K562 (cell line): ENCODE measurements around the gene LRRC49. TPM values are rescaled to one million over a fixed set of nuclear protein-coding genes. Genes with fewer than 3 reads are reported as not detected.
"Not testable (repeated sequence)": the region's sequence is repeated elsewhere in the genome, so short reads cannot be mapped to it uniquely, and the experiment has no call there.

Experiments
- ATAC-seq: fragments of 200-7000 bp; cut with Tn5 transposase; 3 replicates; pipeline ENCODE4 v1.9.1; 2020; ENCODE audit warnings: moderate library complexity
- BruUV-seq: library from RNA; stranded (reverse); fragments of 400-500 nt; replicated peaks from 2 replicates; lab custom pipeline; 2021; lab: Mats Ljungman, UMichigan
- CTCF ChIA-PET: fragments of 300-600 bp; formaldehyde crosslinking; extraction: SDS; loops from one replicate; lab custom pipeline; 2021; ENCODE audit warnings: low intra/inter-chr PET ratio; lab: Yijun Ruan, JAX
- POLR2A ChIA-PET: fragments of 300-600, 350-650 bp; sonication (Branson Sonifier 250); formaldehyde crosslinking; extraction: SDS; loops from one replicate; lab custom pipeline; 2021; ENCODE audit warnings: antibody characterized with exemption, inconsistent platforms; lab: Yijun Ruan, JAX
- DNase-seq, 4 experiments: peaks; one replicate each; pipeline versions ENCODE4 v3.0.0 to v3.0.0-alpha.2; 2011 to 2018; ENCODE audit warnings: low spot score in 3 of 4, mixed read lengths in 3 of 4; ENCODE audit errors: extremely low read depth in 1 of 4
- FAIRE-seq: peaks from 2 replicates; lab custom pipeline; 2011; peaks lifted over from hg19 to GRCh38; lab: Jason Lieb, UNC
- H2AFZ ChIP-seq: 2 replicates; pipeline ENCODE4 v1.6.0; 2011; ENCODE audit warnings: low read depth, low read length, control low read depth, inconsistent platforms
- H3K27ac ChIP-seq: fragments of 200-600 bp; 3 replicates; pipeline ENCODE4 v1.8.0; 2011; ENCODE audit warnings: low read depth, mild to moderate bottlenecking, control low read depth, inconsistent platforms, low read length, moderate library complexity, mixed read lengths; ENCODE audit errors: extremely low read depth
- H3K27me3 ChIP-seq, 2 experiments: fragments of 300-600 bp in 1 of 2; 2 replicates in 1 of 2; 3 replicates in 1 of 2; pipeline versions ENCODE4 v1.6.0 to v1.8.0; 2011; ENCODE audit warnings: inconsistent platforms in 2 of 2, low read length in 2 of 2, mild to moderate bottlenecking in 1 of 2, mixed read lengths in 1 of 2, moderate library complexity in 1 of 2; ENCODE audit not compliant: control insufficient read depth in 2 of 2, insufficient read depth in 2 of 2
- H3K36me3 ChIP-seq: fragments of 300-600 bp; 3 replicates; pipeline ENCODE4 v1.8.0; 2011; ENCODE audit warnings: mild to moderate bottlenecking, low read length, inconsistent platforms; ENCODE audit not compliant: control insufficient read depth, insufficient read depth
- H3K4me1 ChIP-seq, 2 experiments: fragments of 200-600 bp in 1 of 2; replicated peaks in 1 of 2; 2 replicates in 1 of 2; 3 replicates in 1 of 2; pipeline versions ENCODE4 v1.5.1 to v1.8.0; 2011; ENCODE audit warnings: inconsistent platforms in 2 of 2, low read length in 2 of 2, mild to moderate bottlenecking in 1 of 2, mixed read lengths in 1 of 2, moderate library complexity in 1 of 2; ENCODE audit not compliant: control insufficient read depth in 2 of 2, insufficient read depth in 2 of 2
- H3K4me2 ChIP-seq: 2 replicates; pipeline ENCODE4 v1.6.1; 2011; ENCODE audit warnings: low read length, control low read depth, inconsistent platforms, mixed read lengths; ENCODE audit not compliant: insufficient read depth
- H3K4me3 ChIP-seq: fragments of 200-600 bp; sonication (generic), shearing (Covaris generic); 2 replicates; pipeline ENCODE4 v1.5.1; 2016; ENCODE audit warnings: control low read depth, inconsistent platforms
- H3K79me2 ChIP-seq: fragments of 200-600 bp; 3 replicates; pipeline ENCODE4 v1.8.0; 2011; ENCODE audit warnings: low read length, inconsistent platforms; ENCODE audit not compliant: control insufficient read depth, insufficient read depth
- H3K9ac ChIP-seq, 2 experiments: 2 replicates each; pipeline versions ENCODE4 v1.6.0 to v1.6.1; 2011; ENCODE audit warnings: low read depth in 2 of 2, low read length in 2 of 2, control low read depth in 1 of 2, inconsistent platforms in 1 of 2, mild to moderate bottlenecking in 1 of 2, mixed read lengths in 1 of 2; ENCODE audit not compliant: insufficient read depth in 1 of 2
- H3K9me1 ChIP-seq: one replicate; pipeline ENCODE4 v1.6.0; 2011; ENCODE audit warnings: inconsistent platforms, mild to moderate bottlenecking, low read length, moderate library complexity; ENCODE audit not compliant: control insufficient read depth, insufficient read depth
- H3K9me3 ChIP-seq: replicated peaks from 2 replicates; pipeline ENCODE4 v1.5.1; 2011; ENCODE audit warnings: low read depth, low read length, inconsistent platforms; ENCODE audit not compliant: control insufficient read depth, insufficient read depth
- H4K20me1 ChIP-seq: replicated peaks from 2 replicates; pipeline ENCODE4 v1.6.1; 2011; ENCODE audit warnings: low read length, inconsistent platforms, mixed read lengths; ENCODE audit not compliant: control insufficient read depth, insufficient read depth
- ATF3 ChIP-seq, 2 experiments: fragments of 450-650 bp in 1 of 2; sonication (generic) in 1 of 2; formaldehyde crosslinking in 1 of 2; IDR thresholded peaks in 1 of 2; conservative IDR thresholded peaks in 1 of 2; 2 replicates each; pipeline versions ENCODE4 v1.6.1 to v1.8.1; 2016 to 2023; ENCODE audit warnings: mild to moderate bottlenecking in 2 of 2, moderate library complexity in 2 of 2, inconsistent platforms in 1 of 2, missing genetic modification reagents in 1 of 2
- BRCA1 ChIP-seq, 2 experiments: fragments of 450-650 bp in 1 of 2; sonication (generic) in 1 of 2; formaldehyde crosslinking in 1 of 2; IDR thresholded peaks; 2 replicates each; pipeline versions ENCODE4 v1.5.0 to v1.6.1; 2017 to 2020; ENCODE audit warnings: mild to moderate bottlenecking in 1 of 2, missing genetic modification reagents in 1 of 2
- WGBS: fragments of 100-300 bp; shearing (Covaris generic); methylation state at CpG from one replicate; pipeline ENCODE4 v1.1.6; 2016; ENCODE audit warnings: low coverage, mixed read lengths; ENCODE audit not compliant: insufficient coverage; ENCODE audit errors: missing lambda C conversion rate; 5-methylcytosine and 5-hydroxymethylcytosine counted together
- in situ Hi-C: fragments of 300-500 bp; cut with MboI; formaldehyde crosslinking; loops from 4 replicates; pipeline ENCODE4 v1.15.0; 2018; ENCODE audit warnings: inconsistent platforms, mixed read lengths
- intact Hi-C: fragments of 100-400 bp; cut with micrococcal nuclease; formaldehyde crosslinking; loops from 2 replicates; pipeline ENCODE4 v1.14.2; 2022
- polyA plus RNA-seq, 8 experiments: library from polyadenylated mRNA; depleted of rRNA in 4 of 8; stranded (reverse) in 5 of 8; unstranded in 3 of 8; fragments of >200 nt; fragmentation: Nextera tagmentation in 2 of 8; fragmentation: Illumina TruSeq in 1 of 8; extraction: Ambion mirVana in 2 of 8; extraction: Trizol in 1 of 8; gene quantifications; 2 replicates each; pipeline versions ENCODE4 v1.2.1 to v1.2.3, GENCODE V29; 2011 to 2014; ENCODE audit warnings: inconsistent platforms in 1 of 8, missing spikeins in 1 of 8
- total RNA-seq, 7 experiments: library from RNA; depleted of rRNA in 6 of 7; stranded (reverse); fragments of >200 nt in 6 of 7; fragmentation: Illumina TruSeq in 2 of 7; extraction: Trizol in 2 of 7; gene quantifications; 2 replicates each; pipeline versions ENCODE4 v1.2.1 to v1.2.3, GENCODE V29; 2011 to 2021; ENCODE audit warnings: low replicate concordance in 1 of 7

LRRC49 gene
- total and polyA plus RNA-seq, 9 of the 15 experiments (the other 6 are each of a cell fraction or from before 2014, with no cell fraction given) = 0.32 TPM; not detected in 8

GRCh38 chr15:70870051-70870450, 22.6 kb upstream of the LRRC49 start:
- no peak overlapping the region for H2AFZ ChIP-seq
- no peak for FAIRE-seq
- H3K9me3 ChIP-seq = no peaks in the 10 kb centered on the region
- no peaks in the 10 kb centered on the region for H3K79me2 ChIP-seq
- H3K9me1 ChIP-seq = no peaks in the 10 kb centered on the region
- ATAC-seq = no peak
- H3K4me3 ChIP-seq = no peak overlapping the region
- DNase-seq = no peak
- H3K4me2 ChIP-seq = no peak overlapping the region
- no peak overlapping the region for H3K27ac ChIP-seq
- H3K4me1 ChIP-seq = no peaks in the 10 kb centered on the region
- no peaks in the 10 kb centered on the region for H4K20me1 ChIP-seq
- no peak overlapping the region for H3K9ac ChIP-seq
- TF ChIP-seq BRCA1 (IDR thresholded peaks at IDR 0.05) (no peak), BRCA1 (CRISPR knock-in tag; IDR thresholded peaks at IDR 0.05) (no peak), ATF3 (IDR thresholded peaks at IDR 0.05) (0 out of 2 replicates have a peak, but pooled peaks have one; percentile 16), ATF3 (CRISPR knock-in tag; conservative IDR thresholded peaks at IDR 0.05) (no peak)
- no peaks in the 10 kb centered on the region for H3K36me3 ChIP-seq
- POLR2A ChIA-PET = no interaction called here
- H3K27me3 ChIP-seq = no peaks in the 10 kb centered on the region
- intact Hi-C loops = no loop called here
- in situ Hi-C loops = no loop called here
- CTCF ChIA-PET = no interaction called here
- BruUV-seq = no TSS peak

GRCh38 chr15:70871490-70871889, 21.1 kb upstream of the LRRC49 start:
- H3K36me3 ChIP-seq, H3K4me1 ChIP-seq, H4K20me1 ChIP-seq, ATAC-seq, BruUV-seq, FAIRE-seq, H3K9me1 ChIP-seq, CTCF ChIA-PET, H3K4me2 ChIP-seq, H3K27me3 ChIP-seq, H3K79me2 ChIP-seq, in situ Hi-C loops, H3K27ac ChIP-seq, intact Hi-C loops, POLR2A ChIA-PET, H3K9me3 ChIP-seq, DNase-seq, H2AFZ ChIP-seq, H3K9ac ChIP-seq, H3K4me3 ChIP-seq: not testable (repeated sequence)
- WGBS = 3% methylated on average over 27 of the region's 34 CpGs
